OCI-LY1 (cell line): ENCODE data around the gene LIN52.

Experiments used
- H2AFZ ChIP-seq: fragments of 200-600 bp; sonication (generic), shearing (Covaris generic); 2 replicates; pipeline ENCODE4 v1.6.0; 2014; ENCODE audit warnings: antibody characterized with exemption, mild to moderate bottlenecking, low read length
- H3F3A ChIP-seq: fragments of 200-600 bp; sonication (generic), shearing (Covaris generic); 2 replicates; pipeline ENCODE4 v1.6.0; 2014; ENCODE audit warnings: mild to moderate bottlenecking, antibody characterized with exemption, low read length, moderate library complexity; ENCODE audit not compliant: insufficient read depth
- H3K27ac ChIP-seq: fragments of 200-600 bp; sonication (generic); 2 replicates; pipeline ENCODE4 v1.5.1; 2014; ENCODE audit warnings: low read length, mixed run types, mild to moderate bottlenecking, low read depth; ENCODE audit not compliant: poor library complexity, severe bottlenecking
- H3K27me3 ChIP-seq: fragments of 200-600 bp; sonication (generic); 2 replicates; pipeline ENCODE4 v1.6.0; 2014; ENCODE audit warnings: antibody characterized with exemption, mild to moderate bottlenecking, low read length, moderate library complexity; ENCODE audit not compliant: insufficient read depth
- H3K36me3 ChIP-seq: fragments of 200-600 bp; sonication (generic); 2 replicates; pipeline ENCODE4 v1.6.1; 2014; ENCODE audit warnings: mild to moderate bottlenecking, antibody characterized with exemption, low read length, moderate library complexity, mixed read lengths; ENCODE audit not compliant: insufficient read depth
- H3K4me1 ChIP-seq: fragments of 200-600 bp; sonication (generic); 2 replicates; pipeline ENCODE4 v1.5.1; 2014; ENCODE audit warnings: mild to moderate bottlenecking, low read length, moderate library complexity; ENCODE audit not compliant: insufficient read depth, severe bottlenecking
- H3K4me2 ChIP-seq: fragments of 200-600 bp; sonication (generic), shearing (Covaris generic); 2 replicates; pipeline ENCODE4 v1.6.1; 2014; ENCODE audit warnings: low read length
- H3K4me3 ChIP-seq: fragments of 200-600 bp; sonication (generic); 2 replicates; pipeline ENCODE4 v1.5.1; 2014; ENCODE audit warnings: low read length, low read depth, mild to moderate bottlenecking, mixed read lengths; ENCODE audit not compliant: poor library complexity, severe bottlenecking
- H3K79me2 ChIP-seq: fragments of 200-600 bp; shearing (Covaris generic); 2 replicates; pipeline ENCODE4 v1.6.1; 2016; ENCODE audit warnings: mixed run types, low read length, mixed read lengths; ENCODE audit not compliant: insufficient read depth
- H3K9ac ChIP-seq: fragments of 200-600 bp; sonication (generic), shearing (Covaris generic); 2 replicates; pipeline ENCODE4 v1.6.1; 2014; ENCODE audit warnings: mild to moderate bottlenecking, low read length, mixed read lengths
- H3K9me2 ChIP-seq: fragments of 200-600 bp; sonication (generic), shearing (Covaris generic); 2 replicates; pipeline ENCODE4 v1.6.1; 2014; ENCODE audit warnings: low read depth, mild to moderate bottlenecking, low read length, mixed read lengths
- H3K9me3 ChIP-seq: fragments of 200-600 bp; shearing (Covaris generic); 2 replicates; pipeline ENCODE4 v1.6.1; 2014; ENCODE audit warnings: low read length, mixed read lengths
- H4K20me1 ChIP-seq: fragments of 200-600 bp; sonication (generic), shearing (Covaris generic); 2 replicates; pipeline ENCODE4 v1.6.0; 2016; ENCODE audit warnings: mild to moderate bottlenecking, low read length; ENCODE audit not compliant: insufficient read depth
- CTCF ChIP-seq: fragments of 200-600 bp; sonication (generic), shearing (Covaris generic); IDR thresholded peaks from 2 replicates; pipeline ENCODE4 v1.5.1; 2017; ENCODE audit warnings: mild to moderate bottlenecking, antibody characterized with exemption, low read length, moderate library complexity, mixed read lengths
- EZH2 ChIP-seq: fragments of 200-600 bp; sonication (generic), shearing (Covaris generic); IDR thresholded peaks from 2 replicates; pipeline ENCODE4 v1.8.0; 2017; ENCODE audit warnings: borderline replicate concordance, mixed run types, mild to moderate bottlenecking, antibody characterized with exemption, low read length, moderate library complexity, mixed read lengths

LIN52 gene

GRCh38 chr14:74241652-74242017 is 156.9 kb downstream of the LIN52 start:
- Histone ChIP-seq H3K4me2 (no peak overlapping the region), H3K4me1 (no peaks in the 10 kb centered on the region), H3K36me3 (no peaks in the 10 kb centered on the region), H3K9me3 (no peaks in the 10 kb centered on the region), H3K4me3 (no peak overlapping the region), H4K20me1 (no peaks in the 10 kb centered on the region), H3K9ac (no peak overlapping the region), H3F3A (no peaks in the 10 kb centered on the region), H3K27me3 (no peaks in the 10 kb centered on the region; the same call in 1 of the 2 replicates), H3K27ac (no peak overlapping the region), H3K79me2 (no peaks in the 10 kb centered on the region), H2AFZ (no peak overlapping the region), H3K9me2 (no peaks in the 10 kb centered on the region)
- no peak for TF ChIP-seq EZH2
- TF ChIP-seq CTCF: no peak

GRCh38 chr14:74242021-74242779 is 157.4 kb downstream of the LIN52 start:
- Histone ChIP-seq H2AFZ (no peak overlapping the region), H3K9me2 (no peaks in the 10 kb centered on the region), H3K27me3 (no peaks in the 10 kb centered on the region; the same call in 1 of the 2 replicates), H3K4me2 (no peak overlapping the region), H3K27ac (no peak overlapping the region), H3K4me1 (no peaks in the 10 kb centered on the region), H3K4me3 (no peak overlapping the region), H3K9ac (no peak overlapping the region), H3K9me3 (no peaks in the 10 kb centered on the region), H3K36me3 (no peaks in the 10 kb centered on the region), H3K79me2 (no peaks in the 10 kb centered on the region), H4K20me1 (no peaks in the 10 kb centered on the region), H3F3A (no peaks in the 10 kb centered on the region)
- TF ChIP-seq CTCF (no peak), EZH2 (no peak)

GRCh38 chr14:74242780-74243042 is 158.0 kb downstream of the LIN52 start:
- Histone ChIP-seq H3K27ac (no peak overlapping the region), H3K4me3 (no peak overlapping the region), H3K79me2 (no peaks in the 10 kb centered on the region), H3K9ac (no peak overlapping the region), H3K4me1 (no peaks in the 10 kb centered on the region), H3K9me2 (no peaks in the 10 kb centered on the region), H3K4me2 (no peak overlapping the region), H3K36me3 (no peaks in the 10 kb centered on the region), H3K27me3 (no peaks in the 10 kb centered on the region; the same call in 1 of the 2 replicates), H3K9me3 (no peaks in the 10 kb centered on the region), H4K20me1 (no peaks in the 10 kb centered on the region), H2AFZ (no peak overlapping the region), H3F3A (no peaks in the 10 kb centered on the region)
- TF ChIP-seq EZH2 (no peak), CTCF (no peak)
